ENCODE results near the gene PKIB. TPM values are rescaled to one million over a fixed set of nuclear protein-coding genes. Genes with fewer than 3 reads are reported as not detected.

Gene PKIB
- total RNA-seq, 2 donors from 2014 or later, result not detected

DNA sequence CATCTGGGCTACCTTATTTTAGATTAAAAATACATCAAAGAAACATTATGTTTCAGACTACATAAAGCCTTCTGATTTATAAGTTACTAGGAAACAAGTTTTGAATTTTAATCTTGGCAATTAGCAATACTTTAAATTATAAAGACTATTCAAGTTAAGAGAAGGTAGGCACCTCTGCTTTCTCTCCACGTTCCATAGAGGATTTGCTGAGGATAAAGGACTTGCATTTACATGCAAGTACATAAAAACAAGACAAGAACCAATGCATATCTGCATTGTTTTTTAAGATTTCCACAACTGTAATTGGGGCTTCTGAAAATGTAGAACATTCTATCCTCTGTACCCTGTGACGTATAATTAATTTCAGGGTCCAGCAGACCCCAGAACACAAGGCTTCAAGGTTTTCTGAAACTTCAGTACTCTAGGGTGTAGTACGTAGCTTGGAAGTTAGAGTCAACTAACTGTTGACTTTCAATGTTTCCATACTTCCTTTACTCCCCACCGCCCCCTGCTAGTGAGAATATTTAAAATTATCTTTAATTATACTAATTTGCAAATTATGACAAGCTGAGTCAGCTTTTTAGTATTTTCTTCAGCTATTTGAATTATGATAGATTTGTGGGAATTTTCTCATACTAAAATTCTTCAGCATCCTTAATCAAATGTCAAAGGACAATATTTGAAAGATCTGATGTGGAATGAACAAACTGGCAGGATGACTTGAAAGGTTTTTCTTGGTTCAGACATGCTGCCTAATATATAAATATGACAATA, 82.8 kb downstream of the PKIB start:
- peaks cover 0 to 3% of the 10 kb centered on the region in 2 donors for H3K27me3 Mint-ChIP-seq
- no peaks in the 10 kb centered on the region for H3K36me3 Mint-ChIP-seq
- peaks cover 19% of the 10 kb centered on the region for H3K9me3 Mint-ChIP-seq
- no peak overlapping the region for H3K27ac Mint-ChIP-seq
- H3K4me3 Mint-ChIP-seq, result no peak overlapping the region
- no peak for DNase-seq (ENCODE audit: low spot score)
- H3K4me1 Mint-ChIP-seq (ENCODE audit: low read depth in 2 of 2), result no peaks in the 10 kb centered on the region
- no peak for ATAC-seq

DNA sequence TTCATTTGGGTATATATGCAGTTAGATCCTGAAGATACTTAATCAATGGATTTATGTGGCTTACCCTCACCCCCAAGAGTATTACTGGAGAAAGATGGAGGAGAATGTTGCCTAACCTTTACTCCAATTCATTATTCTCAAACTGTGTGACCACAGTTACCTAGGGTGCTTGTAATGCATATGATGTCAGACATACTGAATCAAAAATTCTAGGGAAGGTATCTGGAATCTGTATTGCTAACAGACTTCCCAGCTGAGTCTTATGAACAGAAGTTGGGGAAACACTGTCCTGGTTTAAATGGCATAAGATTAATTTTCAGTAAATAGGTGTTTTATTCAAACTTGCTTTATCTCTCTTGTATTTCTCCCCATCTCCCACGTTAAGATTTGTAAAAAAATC, 83.9 kb downstream of the PKIB start:
- H3K36me3 Mint-ChIP-seq, result no peaks in the 10 kb centered on the region
- peaks cover 18% of the 10 kb centered on the region for H3K9me3 Mint-ChIP-seq
- H3K27me3 Mint-ChIP-seq, result peaks cover 0 to 3% of the 10 kb centered on the region in 2 donors
- ATAC-seq, result no peak
- H3K4me1 Mint-ChIP-seq (ENCODE audit: low read depth in 2 of 2), result no peaks in the 10 kb centered on the region
- H3K4me3 Mint-ChIP-seq, result no peak overlapping the region
- no peak for DNase-seq (ENCODE audit: low spot score)
- no peak overlapping the region for H3K27ac Mint-ChIP-seq

DNA sequence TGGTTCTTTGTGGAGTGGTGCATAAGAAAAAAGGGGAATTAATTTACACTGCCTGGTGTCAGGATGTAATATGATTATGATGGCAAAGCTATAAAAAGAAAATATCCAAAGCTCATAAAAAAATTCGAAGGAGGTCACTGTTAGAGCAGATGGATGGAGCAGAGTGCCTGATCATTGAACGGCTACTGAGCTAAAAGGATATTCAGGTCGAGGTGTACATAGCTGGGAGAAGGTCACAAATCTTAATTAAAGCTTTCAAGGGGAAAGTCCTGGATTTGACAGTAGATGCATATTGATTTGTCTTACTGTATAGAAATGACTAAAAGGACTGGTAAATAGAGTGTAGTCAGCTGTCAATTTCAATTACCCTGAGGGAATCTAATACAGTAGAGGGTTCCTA, 84.4 kb downstream of the PKIB start:
- Mint-ChIP-seq H3K4me1 (ENCODE audit: low read depth in 2 of 2) (no peaks in the 10 kb centered on the region), H3K9me3 (peaks cover 15% of the 10 kb centered on the region), H3K4me3 (no peak overlapping the region), H3K27me3 (peaks cover 0 to 3% of the 10 kb centered on the region in 2 donors), H3K36me3 (no peaks in the 10 kb centered on the region), H3K27ac (no peak overlapping the region)
- no peak for ATAC-seq
- no peak for DNase-seq (ENCODE audit: low spot score)

DNA sequence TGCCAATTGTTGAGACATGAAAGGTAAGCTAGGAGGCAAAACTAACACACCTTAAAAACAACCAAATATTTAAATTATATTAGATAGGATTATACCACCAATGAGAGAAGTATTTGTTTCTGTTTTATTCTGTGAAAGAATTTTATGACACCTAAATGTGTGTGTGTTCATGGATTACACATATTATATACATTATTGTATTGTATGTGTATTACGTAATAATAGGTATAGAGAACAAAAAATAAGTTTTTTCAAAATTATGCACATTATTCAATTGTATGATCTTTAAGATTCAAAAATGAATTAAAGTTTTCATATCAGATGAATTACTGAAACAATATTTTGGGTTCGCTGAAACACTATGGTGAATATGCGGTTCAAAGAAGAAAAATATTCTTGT, 85.0 kb downstream of the PKIB start:
- H3K4me3 Mint-ChIP-seq, result no peak overlapping the region
- DNase-seq (ENCODE audit: low spot score) (no peak), ATAC-seq (no peak)
- no peak overlapping the region for H3K27ac Mint-ChIP-seq
- no peaks in the 10 kb centered on the region for H3K36me3 Mint-ChIP-seq
- H3K27me3 Mint-ChIP-seq, result peaks cover 0 to 3% of the 10 kb centered on the region in 2 donors
- H3K9me3 Mint-ChIP-seq, result peaks cover 15% of the 10 kb centered on the region
- no peaks in the 10 kb centered on the region for H3K4me1 Mint-ChIP-seq (ENCODE audit: low read depth in 2 of 2)

DNA sequence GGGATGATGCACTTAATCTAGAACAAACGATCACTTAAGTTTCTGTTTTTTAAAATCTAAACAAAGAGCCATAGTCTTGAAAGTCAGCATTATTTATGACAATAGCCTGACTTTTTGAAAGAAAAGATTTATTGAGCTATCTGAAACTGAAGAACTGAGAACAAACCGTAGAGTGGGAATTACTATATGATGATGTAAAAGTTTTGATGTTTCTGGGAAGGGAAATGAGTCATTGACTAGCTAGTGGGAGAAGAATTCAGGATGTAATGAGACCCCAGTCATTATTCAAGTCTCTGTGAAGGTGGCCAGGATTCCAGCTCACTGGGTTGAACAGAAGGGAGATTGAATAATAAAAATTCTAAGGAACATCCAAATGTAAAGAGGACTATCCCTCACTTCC, 85.9 kb downstream of the PKIB start:
- Mint-ChIP-seq H3K27ac (no peak overlapping the region), H3K4me1 (ENCODE audit: low read depth in 2 of 2) (no peaks in the 10 kb centered on the region)
- no peak for ATAC-seq

DNA sequence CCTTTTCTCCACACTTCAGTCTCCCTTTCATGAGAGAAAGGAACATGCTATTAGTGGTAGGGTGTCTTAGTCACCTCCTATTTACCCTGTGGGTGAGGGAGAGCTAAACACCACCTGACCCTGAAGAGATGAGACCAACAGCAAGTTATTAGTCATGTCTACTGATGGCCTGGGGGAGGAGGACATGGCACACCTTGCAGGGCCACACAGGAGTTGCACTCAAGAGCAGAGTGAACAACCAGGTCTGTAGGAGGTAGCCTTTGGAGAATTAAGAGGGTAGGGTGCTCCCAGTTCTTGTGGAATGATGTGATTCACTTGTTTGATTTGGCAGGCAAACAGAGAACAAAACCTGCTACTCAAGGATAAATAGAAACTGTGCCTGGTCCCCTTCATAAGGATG, 86.6 kb downstream of the PKIB start:
- Mint-ChIP-seq H3K4me1 (ENCODE audit: low read depth in 2 of 2) (no peaks in the 10 kb centered on the region), H3K9me3 (peaks cover 4% of the 10 kb centered on the region), H3K27me3 (peaks cover 0 to 3% of the 10 kb centered on the region in 2 donors), H3K36me3 (no peaks in the 10 kb centered on the region), H3K27ac (no peak overlapping the region), H3K4me3 (no peak overlapping the region)
- DNase-seq (ENCODE audit: low spot score), result no peak
- ATAC-seq, result peak in 1 of 2 donors; percentile 36

More for the DNA sequence above, 85.9 kb downstream of the PKIB start:
- peaks cover 12% of the 10 kb centered on the region for H3K9me3 Mint-ChIP-seq
- peaks cover 0 to 3% of the 10 kb centered on the region in 2 donors for H3K27me3 Mint-ChIP-seq
- H3K4me3 Mint-ChIP-seq, result no peak overlapping the region
- no peaks in the 10 kb centered on the region for H3K36me3 Mint-ChIP-seq
- DNase-seq (ENCODE audit: low spot score), result no peak

DNA sequence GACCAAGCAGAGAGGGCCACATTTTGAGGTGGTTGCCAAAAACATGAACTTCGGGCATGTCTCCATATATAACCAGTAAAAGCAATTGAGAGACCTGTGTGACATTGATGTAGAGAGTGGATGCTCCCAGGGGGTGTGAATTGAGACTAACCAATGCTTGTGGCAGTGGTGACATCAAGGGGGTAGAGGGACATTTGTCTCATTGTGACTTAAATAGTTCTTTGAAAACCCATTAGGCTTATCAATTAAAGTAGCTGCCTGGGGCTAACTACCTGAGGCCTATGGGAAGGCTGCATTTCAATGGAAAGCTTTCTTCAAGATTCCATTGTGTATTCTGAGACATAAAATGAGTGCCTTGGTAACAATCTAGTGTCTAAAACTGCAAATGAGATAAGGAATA, 87.3 kb downstream of the PKIB start:
- H3K27ac Mint-ChIP-seq, result no peak overlapping the region
- H3K36me3 Mint-ChIP-seq, result no peaks in the 10 kb centered on the region
- no peak for DNase-seq (ENCODE audit: low spot score)
- peaks cover 3% of the 10 kb centered on the region for H3K9me3 Mint-ChIP-seq
- ATAC-seq, result no peak
- H3K27me3 Mint-ChIP-seq, result peaks cover 0 to 3% of the 10 kb centered on the region in 2 donors
- no peak overlapping the region for H3K4me3 Mint-ChIP-seq
- H3K4me1 Mint-ChIP-seq (ENCODE audit: low read depth in 2 of 2), result no peaks in the 10 kb centered on the region

DNA sequence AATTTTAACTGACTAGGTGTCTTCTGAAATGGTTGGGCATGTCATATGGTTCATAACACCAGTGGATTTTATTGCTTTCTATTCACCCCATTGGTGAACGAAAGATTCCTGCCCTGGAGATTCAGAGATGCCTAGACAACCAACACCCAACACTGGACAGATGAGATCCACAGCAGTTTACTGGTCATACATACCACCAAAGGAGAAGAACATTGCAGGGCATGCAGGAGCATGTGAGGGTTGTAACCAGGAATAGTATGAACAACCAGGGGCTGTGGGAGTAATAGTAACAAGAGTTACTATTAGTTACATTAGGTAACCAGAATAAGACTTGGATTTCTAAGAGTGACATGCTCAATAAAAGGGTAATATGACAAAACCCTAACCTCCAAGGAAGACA, 91.5 kb downstream of the PKIB start:
- DNase-seq (ENCODE audit: low spot score), result no peak
- Mint-ChIP-seq H3K9me3 (peaks cover 3% of the 10 kb centered on the region), H3K27ac (no peak overlapping the region), H3K36me3 (no peaks in the 10 kb centered on the region), H3K4me1 (ENCODE audit: low read depth in 2 of 2) (no peaks in the 10 kb centered on the region), H3K4me3 (no peak overlapping the region), H3K27me3 (peaks cover 0 to 3% of the 10 kb centered on the region in 2 donors)
- ATAC-seq, result no peak

DNA sequence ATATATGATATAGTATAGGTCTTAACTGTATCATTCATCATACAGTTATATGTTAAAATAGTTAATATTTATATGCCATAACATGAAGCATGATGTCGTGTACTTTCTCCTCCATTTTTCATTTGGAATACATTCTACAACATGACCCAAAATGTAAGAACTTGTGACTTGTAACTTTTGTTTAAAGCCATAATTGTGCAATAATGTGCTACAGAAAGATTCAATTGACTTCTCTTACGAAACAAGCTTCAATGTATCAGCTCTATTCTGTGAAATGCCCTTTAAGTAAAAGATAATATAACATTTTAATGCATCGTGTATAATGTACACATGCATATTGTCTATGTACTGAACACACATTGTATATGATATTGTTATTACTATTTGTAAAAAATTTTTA, 92.6 kb downstream of the PKIB start:
- Mint-ChIP-seq H3K4me3 (no peak overlapping the region), H3K27ac (no peak overlapping the region), H3K9me3 (no peaks in the 10 kb centered on the region), H3K36me3 (no peaks in the 10 kb centered on the region), H3K27me3 (no peaks in the 10 kb centered on the region), H3K4me1 (ENCODE audit: low read depth in 2 of 2) (no peaks in the 10 kb centered on the region)
- DNase-seq (ENCODE audit: low spot score), result no peak
- no peak for ATAC-seq

DNA sequence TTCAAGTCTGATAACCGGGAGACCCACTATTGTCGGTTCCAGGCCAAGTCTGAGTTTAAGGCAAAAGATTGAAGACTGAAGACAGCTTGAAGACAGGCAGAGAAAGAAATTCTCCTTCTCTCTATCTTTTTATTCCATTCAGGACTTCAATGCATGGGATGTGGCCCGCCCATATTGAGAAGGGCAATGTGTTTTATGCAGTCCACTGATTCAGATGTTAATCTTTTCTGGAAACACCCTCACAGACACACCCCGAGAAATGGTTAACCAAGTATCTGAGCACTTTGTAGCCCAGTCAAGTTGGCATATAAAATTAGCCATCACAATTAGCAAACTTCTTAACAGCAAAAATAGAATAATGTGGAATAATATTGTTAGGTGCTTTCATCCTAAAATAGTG, 93.9 kb downstream of the PKIB start:
- DNase-seq (ENCODE audit: low spot score) (no peak), ATAC-seq (no peak)
- Mint-ChIP-seq H3K36me3 (no peaks in the 10 kb centered on the region), H3K27me3 (no peaks in the 10 kb centered on the region), H3K9me3 (no peaks in the 10 kb centered on the region), H3K4me1 (ENCODE audit: low read depth in 2 of 2) (no peaks in the 10 kb centered on the region), H3K27ac (no peak overlapping the region), H3K4me3 (no peak overlapping the region)

DNA sequence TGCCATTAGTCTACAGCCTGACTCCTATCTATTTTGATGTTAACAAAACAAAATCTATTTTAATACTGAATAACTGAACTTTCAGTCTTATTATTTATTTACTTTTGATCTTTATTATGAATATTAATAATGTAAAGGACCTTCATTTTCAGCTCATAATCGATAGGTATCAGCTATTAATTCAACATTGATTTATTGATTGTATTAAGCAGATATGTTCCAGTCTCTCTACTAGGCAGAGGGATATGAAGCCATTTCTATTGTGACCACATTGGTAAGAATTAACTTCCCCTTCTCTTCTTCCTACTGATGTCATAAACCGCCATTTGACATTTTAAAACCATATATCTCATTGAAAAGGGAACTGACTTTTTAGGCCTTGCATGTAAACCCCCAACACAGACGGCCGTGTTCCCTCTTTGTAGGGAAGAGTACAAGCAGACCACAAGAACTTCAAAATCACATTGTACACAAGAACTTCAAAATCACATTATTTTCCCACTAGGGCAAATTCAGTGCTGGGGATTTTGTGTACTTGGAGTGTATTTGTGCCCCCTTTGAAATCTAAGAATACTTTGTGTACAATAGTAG, 99.8 kb downstream of the PKIB start:
- Mint-ChIP-seq H3K27me3 (no peaks in the 10 kb centered on the region), H3K36me3 (no peaks in the 10 kb centered on the region), H3K4me3 (no peak overlapping the region), H3K27ac (no peak overlapping the region), H3K4me1 (ENCODE audit: low read depth in 2 of 2) (no peaks in the 10 kb centered on the region), H3K9me3 (no peaks in the 10 kb centered on the region)
- ATAC-seq (no peak), DNase-seq (ENCODE audit: low spot score) (no peak)

DNA sequence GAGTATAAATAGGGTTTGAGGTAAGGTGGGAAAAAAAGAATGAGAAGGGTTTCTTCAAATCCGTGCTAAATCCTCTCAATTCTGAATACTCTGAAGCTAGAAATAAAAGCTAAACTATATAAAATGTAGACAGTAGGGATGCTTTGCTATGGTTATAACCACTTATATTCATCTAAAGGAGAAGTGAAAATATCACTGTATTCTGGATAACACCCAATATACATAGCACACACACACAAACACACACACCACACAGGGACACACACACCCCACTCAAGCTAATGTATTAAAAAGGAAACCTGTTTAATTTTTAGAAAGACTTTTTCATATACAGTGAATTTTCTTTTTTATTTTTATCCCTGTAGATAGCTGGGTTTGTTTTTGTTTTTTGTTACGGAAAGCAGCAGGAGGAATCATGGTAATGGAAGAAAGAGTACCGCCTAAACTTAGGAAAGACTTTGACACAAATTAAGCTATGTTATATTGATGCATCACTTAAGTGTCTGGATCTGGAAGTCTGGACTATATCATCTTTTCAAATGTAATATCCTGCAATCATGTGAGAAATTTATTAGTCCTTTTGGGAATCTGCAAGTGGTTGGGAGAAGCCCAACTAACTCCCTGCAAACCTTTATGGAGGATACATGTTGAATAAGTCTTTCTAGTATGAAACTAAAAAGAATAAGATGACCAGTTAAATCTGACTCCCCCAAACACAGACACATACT, 100.9 kb downstream of the PKIB start:
- no peak for ATAC-seq
- no peak for DNase-seq (ENCODE audit: low spot score)
- no peaks in the 10 kb centered on the region for H3K9me3 Mint-ChIP-seq
- H3K27me3 Mint-ChIP-seq, result no peaks in the 10 kb centered on the region
- H3K27ac Mint-ChIP-seq, result no peak overlapping the region
- H3K36me3 Mint-ChIP-seq, result no peaks in the 10 kb centered on the region
- H3K4me3 Mint-ChIP-seq, result no peak overlapping the region
- H3K4me1 Mint-ChIP-seq (ENCODE audit: low read depth in 2 of 2), result no peaks in the 10 kb centered on the region

DNA sequence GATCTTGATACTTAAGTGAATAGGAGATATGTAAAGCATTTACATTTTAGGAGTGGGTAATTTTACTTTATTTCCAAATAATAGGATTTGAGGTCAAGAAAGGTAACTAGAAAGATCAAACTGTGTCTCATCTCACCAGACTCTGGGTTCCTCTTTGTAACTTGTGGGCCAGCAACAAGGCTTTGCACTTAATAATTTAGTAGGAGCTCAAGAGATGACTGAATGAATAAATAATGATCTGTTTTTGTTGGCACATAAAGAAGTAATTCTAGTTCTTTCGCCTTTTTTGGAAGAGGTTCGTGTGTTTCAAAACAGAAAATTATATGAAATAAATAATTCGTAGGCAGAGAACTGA, 101.9 kb downstream of the PKIB start:
- Mint-ChIP-seq H3K27me3 (no peaks in the 10 kb centered on the region), H3K4me1 (ENCODE audit: low read depth in 2 of 2) (no peaks in the 10 kb centered on the region), H3K4me3 (no peak overlapping the region), H3K27ac (no peak overlapping the region), H3K36me3 (no peaks in the 10 kb centered on the region), H3K9me3 (no peaks in the 10 kb centered on the region)
- ATAC-seq (no peak), DNase-seq (ENCODE audit: low spot score) (no peak)

DNA sequence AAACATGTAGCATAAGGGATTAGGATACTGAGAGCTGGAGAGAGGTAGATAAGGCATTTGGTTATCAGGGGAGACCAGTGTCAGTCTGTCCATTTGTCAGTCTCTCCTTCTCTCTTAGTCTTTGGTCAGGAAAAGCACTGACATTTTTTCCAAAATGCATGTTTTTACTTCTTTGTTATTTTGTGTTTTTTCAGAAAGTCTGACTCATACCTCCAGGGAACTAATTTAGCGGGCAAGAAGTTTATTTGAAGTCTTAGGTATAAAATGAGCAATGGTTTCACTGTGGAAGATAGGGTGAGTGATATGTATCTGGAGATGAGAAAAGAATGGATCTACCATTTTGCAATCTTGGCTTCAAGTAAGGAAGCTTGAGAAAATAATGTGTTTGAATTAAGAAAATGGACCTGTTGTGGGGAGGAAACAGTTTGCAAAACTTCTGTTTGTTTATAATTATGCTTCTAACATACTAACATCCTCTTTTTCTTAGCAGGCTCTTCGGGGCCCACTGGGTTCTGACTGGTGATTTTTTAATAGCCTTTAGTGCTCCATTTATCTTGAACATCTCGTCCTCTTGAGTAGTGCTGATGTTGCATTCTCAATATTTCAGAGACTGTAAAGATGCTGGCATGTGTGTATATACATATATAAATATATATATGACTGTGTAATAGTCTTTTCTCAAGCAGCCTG, 102.4 kb downstream of the PKIB start:
- H3K36me3 Mint-ChIP-seq, result no peaks in the 10 kb centered on the region
- H3K4me1 Mint-ChIP-seq (ENCODE audit: low read depth in 2 of 2), result no peaks in the 10 kb centered on the region
- H3K27ac Mint-ChIP-seq, result no peak overlapping the region
- no peaks in the 10 kb centered on the region for H3K9me3 Mint-ChIP-seq
- H3K4me3 Mint-ChIP-seq, result no peak overlapping the region
- no peaks in the 10 kb centered on the region for H3K27me3 Mint-ChIP-seq
- ATAC-seq (no peak), DNase-seq (ENCODE audit: low spot score) (no peak)
